ENCODE measurements around the gene RLBP1.
"Not testable (repeated sequence)": the region's sequence is repeated elsewhere in the genome, so short reads cannot be mapped to it uniquely, and the experiment has no call there.

The RLBP1 gene

GRCh38 chr15:89221543-89221942 is at the start of gene RLBP1:
RLBP1 (minus strand) TSS chr15:89221579; CDS start chr15:89218975, 2,604 bp downstream.
- no peak for ATAC-seq

GRCh38 chr15:89250142-89250541 is 28.8 kb upstream of the RLBP1 start:
- not testable (repeated sequence) for ATAC-seq

GRCh38 chr15:89248584-89248983 is 27.2 kb upstream of the RLBP1 start:
- no peak for ATAC-seq

GRCh38 chr15:89247446-89247845 is 26.1 kb upstream of the RLBP1 start:
- no peak for ATAC-seq

GRCh38 chr15:89244574-89244903 is 23.2 kb upstream of the RLBP1 start:
- ATAC-seq = no peak

- peak; percentile 98 for ATAC-seq
These were observed 22.6 kb upstream of the RLBP1 start, which contains the start of gene FANCI for GRCh38 chr15:89243691-89244573. FANCI (plus strand) TSS chr15:89243979; CDS start chr15:89247648, 3,669 bp downstream.

GRCh38 chr15:89243046-89243690 is 21.8 kb upstream of the RLBP1 start:
- ATAC-seq = no peak

GRCh38 chr15:89239883-89240810 is 18.8 kb upstream of the RLBP1 start:
- ATAC-seq = not testable (repeated sequence)

GRCh38 chr15:89231832-89232231 is 10.5 kb upstream of the RLBP1 start:
- no peak for ATAC-seq

- ATAC-seq = no peak
These were observed 8.9 kb upstream of the RLBP1 start for GRCh38 chr15:89230277-89230676.

- ATAC-seq = no peak
These were observed 6.0 kb upstream of the RLBP1 start for GRCh38 chr15:89227425-89227824.

GRCh38 chr15:89226359-89227221 is 5.2 kb upstream of the RLBP1 start:
- ATAC-seq = no peak

GRCh38 chr15:89225588-89225987 is 4.2 kb upstream of the RLBP1 start:
- ATAC-seq = no peak

GRCh38 chr15:89218531-89218930 is 2.8 kb downstream of the RLBP1 start:
- no peak for ATAC-seq

GRCh38 chr15:89217686-89218376 is 3.5 kb downstream of the RLBP1 start:
- ATAC-seq = no peak

GRCh38 chr15:89217031-89217430 is 4.3 kb downstream of the RLBP1 start:
- ATAC-seq = no peak

GRCh38 chr15:89215627-89216026 is 5.8 kb downstream of the RLBP1 start:
- no peak for ATAC-seq

GRCh38 chr15:89211678-89212170 is 9.7 kb downstream of the RLBP1 start:
- no peak for ATAC-seq

GRCh38 chr15:89209057-89209456 is 12.3 kb downstream of the RLBP1 start:
- no peak for ATAC-seq

- no peak for ATAC-seq
These were observed 13.1 kb downstream of the RLBP1 start for GRCh38 chr15:89208256-89208655.

- ATAC-seq = peak; percentile 54 to 69
These were observed 14.5 kb downstream of the RLBP1 start for GRCh38 chr15:89206908-89207331.
